ENCODE data around the gene LGALS12.
"Not testable (repeated sequence)": the region's sequence is repeated elsewhere in the genome, so short reads cannot be mapped to it uniquely, and the experiment has no call there.

DNA sequence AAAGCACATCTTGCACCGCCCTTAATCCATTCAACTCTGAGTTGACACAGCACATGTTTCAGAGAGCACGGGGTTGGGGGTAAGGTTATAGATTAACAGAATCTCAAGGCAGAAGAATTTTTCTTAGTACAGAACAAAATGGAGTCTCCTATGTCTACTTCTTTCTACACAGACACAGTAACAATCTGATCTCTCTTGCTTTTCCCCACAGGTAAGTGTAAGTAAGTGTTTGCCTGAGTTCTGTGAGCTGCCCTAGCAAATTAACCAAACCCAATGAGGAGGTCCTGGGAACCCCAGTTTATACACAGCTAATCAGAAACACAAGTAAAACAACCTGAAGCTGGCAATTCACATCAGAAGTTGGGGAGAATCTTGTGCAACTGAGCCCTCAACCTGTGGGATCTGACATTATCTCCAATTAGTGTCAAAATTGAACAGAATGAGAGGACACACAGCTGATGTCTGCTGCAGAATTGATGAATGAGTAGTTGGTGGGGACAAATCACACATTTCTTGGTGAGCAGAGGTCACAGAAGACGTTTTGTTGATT, 22.9 kb downstream of the LGALS12 start:
- TF ChIP-seq, protein P1, sequence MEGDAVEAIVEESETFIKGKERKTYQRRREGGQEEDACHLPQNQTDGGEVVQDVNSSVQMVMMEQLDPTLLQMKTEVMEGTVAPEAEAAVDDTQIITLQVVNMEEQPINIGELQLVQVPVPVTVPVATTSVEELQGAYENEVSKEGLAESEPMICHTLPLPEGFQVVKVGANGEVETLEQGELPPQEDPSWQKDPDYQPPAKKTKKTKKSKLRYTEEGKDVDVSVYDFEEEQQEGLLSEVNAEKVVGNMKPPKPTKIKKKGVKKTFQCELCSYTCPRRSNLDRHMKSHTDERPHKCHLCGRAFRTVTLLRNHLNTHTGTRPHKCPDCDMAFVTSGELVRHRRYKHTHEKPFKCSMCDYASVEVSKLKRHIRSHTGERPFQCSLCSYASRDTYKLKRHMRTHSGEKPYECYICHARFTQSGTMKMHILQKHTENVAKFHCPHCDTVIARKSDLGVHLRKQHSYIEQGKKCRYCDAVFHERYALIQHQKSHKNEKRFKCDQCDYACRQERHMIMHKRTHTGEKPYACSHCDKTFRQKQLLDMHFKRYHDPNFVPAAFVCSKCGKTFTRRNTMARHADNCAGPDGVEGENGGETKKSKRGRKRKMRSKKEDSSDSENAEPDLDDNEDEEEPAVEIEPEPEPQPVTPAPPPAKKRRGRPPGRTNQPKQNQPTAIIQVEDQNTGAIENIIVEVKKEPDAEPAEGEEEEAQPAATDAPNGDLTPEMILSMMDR (IDR thresholded peaks at IDR 0.05; ENCODE audit: borderline replicate concordance, extremely low read depth, low read length, poor library complexity, severe bottlenecking) = not testable (repeated sequence)
- not testable (repeated sequence) for TF ChIP-seq EZH2 (IDR thresholded peaks at IDR 0.05; ENCODE audit: borderline replicate concordance, low read depth, low read length, severe bottlenecking)

All from DND-41 (cell line).